Measurements from ENCODE around the gene SPINK9.

- no peak for TF ChIP-seq POLR2A (IDR thresholded peaks at IDR 0.05; ENCODE audit: low read depth, low read length)
- no peak for TF ChIP-seq CTCF (conservative IDR thresholded peaks at IDR 0.05; ENCODE audit: low read depth, low read length)
- no peak for TF ChIP-seq NFE2L2 (IDR thresholded peaks at IDR 0.05; ENCODE audit: low read depth, low read length)
- no peak for TF ChIP-seq BHLHE40 (IDR thresholded peaks at IDR 0.05; ENCODE audit: low read depth, low read length)
- no peak for TF ChIP-seq ELK1 (IDR thresholded peaks at IDR 0.05; ENCODE audit: borderline replicate concordance, low read depth, low read length)
- no peak for TF ChIP-seq RFX5 (IDR thresholded peaks at IDR 0.05; ENCODE audit: low read depth, low read length)
- TF ChIP-seq CEBPB (IDR thresholded peaks at IDR 0.05; ENCODE audit: low read depth, low read length), result no peak
- TF ChIP-seq MXI1 (IDR thresholded peaks at IDR 0.05; ENCODE audit: borderline replicate concordance, low read depth, low read length), result no peak
- TF ChIP-seq USF2 (IDR thresholded peaks at IDR 0.05; ENCODE audit: low read depth, low read length), result no peak
- no peak for TF ChIP-seq RAD21 (IDR thresholded peaks at IDR 0.05; ENCODE audit: low read length)
Measured at GRCh38 chr5:148384380-148384737, 49.0 kb downstream of the SPINK9 start.
